DMS153 treated with DMSO at 0.1 percent for 48 hours (cell line): ENCODE data around the gene PRPF40B.

ENCODE experiments used
- DNase-seq: peaks from one replicate; lab custom pipeline; 2025; ENCODE audit not compliant: unreplicated experiment; lab: John Stamatoyannopoulos, UW

Gene PRPF40B

DNA sequence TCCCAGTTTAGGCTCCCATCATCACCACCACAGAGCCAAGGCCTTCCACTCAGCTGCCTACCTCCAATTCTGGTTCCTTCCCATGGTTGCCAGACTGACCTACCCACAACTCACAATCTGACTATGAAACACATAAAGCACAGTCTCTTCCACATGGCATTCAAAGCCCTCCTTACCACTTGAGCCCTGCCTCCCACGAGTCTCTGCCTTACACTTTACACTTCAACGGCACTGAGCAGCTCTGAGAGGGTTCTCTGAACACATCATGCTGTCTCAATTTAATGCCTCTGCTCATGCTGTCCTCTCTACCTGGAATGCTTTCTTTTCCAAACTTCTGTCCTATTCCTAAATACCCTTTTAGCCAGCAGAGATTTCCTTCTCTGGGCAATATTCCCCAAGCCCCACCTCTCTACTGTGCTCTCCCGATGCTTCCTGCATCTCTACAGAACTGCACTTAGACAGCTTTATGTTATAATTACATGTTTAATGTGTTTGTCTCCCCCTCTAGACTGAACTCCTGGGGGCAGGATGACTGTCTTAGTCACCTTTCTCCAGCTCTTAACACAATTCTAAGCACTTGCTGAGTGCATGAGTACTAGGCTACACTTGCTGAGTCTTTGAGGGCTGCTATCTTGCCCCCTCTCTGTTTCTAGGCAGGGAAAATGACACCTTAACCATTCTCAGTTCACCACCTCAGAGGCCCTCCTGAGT, 60.4 kb downstream of the PRPF40B start:
- no peak for DNase-seq

DNA sequence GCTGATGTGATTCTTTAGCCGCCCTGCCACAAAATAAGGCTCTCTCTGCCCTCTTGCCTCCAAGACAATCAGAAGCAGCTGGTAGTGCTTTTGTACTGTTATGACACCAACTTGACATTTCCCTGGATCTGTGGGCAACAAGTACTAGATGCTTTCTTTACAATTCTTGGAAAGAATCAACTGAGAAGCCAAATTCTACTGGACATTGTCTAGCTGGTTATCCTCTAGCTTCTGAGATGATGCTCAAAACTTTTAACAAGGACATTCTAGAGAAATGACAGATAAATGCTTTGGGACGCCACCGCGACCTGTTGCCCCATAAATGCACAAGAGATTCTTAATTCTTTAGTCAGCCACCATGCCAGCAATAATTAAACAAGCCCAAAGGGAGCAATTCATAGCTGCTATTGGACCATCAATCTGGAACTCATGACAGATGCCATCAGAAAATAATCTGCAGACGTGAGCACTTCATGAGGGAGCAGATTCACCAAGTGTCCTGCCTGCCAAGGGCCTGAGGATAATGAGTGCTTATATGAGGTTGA, 61.0 kb downstream of the PRPF40B start:
- DNase-seq: no peak

DNA sequence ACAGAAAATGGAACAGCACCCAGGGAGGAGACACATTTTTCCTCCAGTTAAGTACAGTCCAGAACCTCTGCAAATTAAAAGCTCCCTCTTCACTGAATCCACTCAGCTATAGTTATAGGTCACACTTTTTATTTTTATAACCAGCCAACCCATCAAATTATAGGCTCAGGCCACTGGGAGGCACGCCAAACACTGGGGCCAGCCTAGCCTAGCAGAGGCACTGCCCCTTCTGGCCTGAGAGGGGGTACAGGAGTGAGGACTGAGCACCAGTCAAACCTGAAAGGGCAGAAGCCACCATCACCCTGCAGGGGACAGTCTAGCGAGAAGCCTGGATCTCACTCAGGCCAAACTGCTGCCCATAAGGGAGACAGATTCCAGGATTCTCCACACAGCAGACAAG, 64.6 kb downstream of the PRPF40B start:
- DNase-seq: no peak

DNA sequence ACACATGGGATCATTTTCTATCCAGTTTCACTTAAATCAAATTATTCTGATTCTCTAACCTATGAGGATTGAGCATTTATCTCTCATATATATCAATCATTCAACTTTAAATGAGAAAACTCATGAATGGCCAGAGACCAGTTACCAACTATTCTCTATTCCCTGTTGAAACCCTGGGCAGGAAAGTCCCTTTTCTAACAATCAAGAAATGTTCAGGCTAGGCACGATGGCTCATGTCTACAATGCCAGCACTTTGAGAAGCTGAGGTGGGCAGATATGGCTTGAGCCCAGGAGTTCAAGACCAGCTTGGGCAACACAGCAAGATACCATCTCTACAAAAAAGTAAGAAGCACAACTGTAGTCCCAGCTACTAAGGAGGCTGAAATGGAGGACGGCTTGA, 65.9 kb downstream of the PRPF40B start:
- no peak for DNase-seq

DNA sequence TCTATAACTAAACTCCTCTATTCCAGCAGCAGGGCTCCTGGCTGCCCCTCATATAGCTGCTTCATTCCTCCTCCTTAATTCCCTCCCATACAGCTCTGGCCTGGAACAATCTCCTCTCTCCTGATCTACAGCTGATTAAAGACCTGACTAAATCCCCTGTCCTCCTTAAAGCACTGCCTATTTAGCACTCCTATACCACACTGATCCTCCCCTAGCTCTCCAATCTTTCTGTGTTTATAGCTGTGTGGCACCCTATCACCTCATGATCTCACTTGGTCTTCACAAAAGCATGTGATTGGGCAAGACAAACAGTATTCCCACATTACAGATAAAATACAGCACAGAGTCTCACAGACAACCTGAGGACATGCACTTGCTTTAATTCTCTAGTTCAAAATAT, 66.4 kb downstream of the PRPF40B start:
- no peak for DNase-seq

DNA sequence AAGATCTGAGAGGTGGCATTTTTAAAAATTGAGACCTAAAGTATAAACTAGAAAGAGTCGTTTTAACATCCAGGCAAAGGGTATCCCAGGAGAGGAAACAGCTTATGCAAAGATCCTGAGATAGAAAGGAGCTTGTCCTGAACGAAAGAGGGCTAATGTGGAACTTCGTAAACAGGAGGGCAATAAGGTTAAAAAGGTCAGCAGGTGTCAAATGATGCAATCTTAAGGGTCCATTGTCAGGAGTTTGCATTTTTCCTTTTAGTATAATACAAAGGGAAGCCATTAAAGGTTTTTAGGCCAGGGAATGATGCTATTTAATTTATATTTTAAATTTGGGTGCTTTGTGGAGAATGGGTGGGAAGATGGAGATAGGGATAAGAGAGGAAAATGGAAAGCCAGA, 69.5 kb downstream of the PRPF40B start:
- no peak for DNase-seq

DNA sequence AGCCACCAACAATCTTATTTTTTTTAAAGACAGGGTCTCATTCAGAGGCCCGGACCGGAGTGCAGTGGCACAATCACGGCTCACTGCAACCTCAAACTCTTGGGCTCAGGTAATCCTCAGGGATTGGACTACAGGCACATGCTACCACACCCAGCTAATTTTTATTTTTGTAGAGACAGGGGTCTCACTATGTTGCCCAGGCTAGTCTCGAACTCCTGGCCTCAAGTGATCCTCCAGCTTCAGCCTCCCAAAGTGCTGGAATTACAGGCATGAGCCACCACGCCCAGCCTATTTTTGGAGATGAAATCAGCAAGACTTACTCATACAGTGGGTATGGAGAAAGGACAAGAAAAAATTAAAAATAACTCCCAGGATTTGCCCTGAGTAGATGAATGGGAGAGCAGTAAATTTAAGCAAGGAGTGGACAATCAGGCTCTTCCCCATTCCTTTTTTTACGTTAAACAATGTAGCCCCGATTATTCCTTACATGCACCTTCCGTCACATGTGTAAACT, 70.6 kb downstream of the PRPF40B start:
- DNase-seq: no peak
